Stimulated activated CD4-positive, alpha-beta T cell treated with anti-CD3 and anti-CD28 coated beads, Interleukin-2, amount 100 ng/mL, for 48 hours (primary cell): ENCODE results near the gene CKB.
A peak's percentile ranks its signal among the peaks of the same experiment; 100 is the strongest.
"Not testable (repeated sequence)": the region's sequence is repeated elsewhere in the genome, so short reads cannot be mapped to it uniquely, and the experiment has no call there.

ENCODE experiments used
- DNase-seq, 2 donors: peaks; one replicate each; pipeline ENCODE4 v3.0.0-alpha.2; 2020

CKB gene

DNA sequence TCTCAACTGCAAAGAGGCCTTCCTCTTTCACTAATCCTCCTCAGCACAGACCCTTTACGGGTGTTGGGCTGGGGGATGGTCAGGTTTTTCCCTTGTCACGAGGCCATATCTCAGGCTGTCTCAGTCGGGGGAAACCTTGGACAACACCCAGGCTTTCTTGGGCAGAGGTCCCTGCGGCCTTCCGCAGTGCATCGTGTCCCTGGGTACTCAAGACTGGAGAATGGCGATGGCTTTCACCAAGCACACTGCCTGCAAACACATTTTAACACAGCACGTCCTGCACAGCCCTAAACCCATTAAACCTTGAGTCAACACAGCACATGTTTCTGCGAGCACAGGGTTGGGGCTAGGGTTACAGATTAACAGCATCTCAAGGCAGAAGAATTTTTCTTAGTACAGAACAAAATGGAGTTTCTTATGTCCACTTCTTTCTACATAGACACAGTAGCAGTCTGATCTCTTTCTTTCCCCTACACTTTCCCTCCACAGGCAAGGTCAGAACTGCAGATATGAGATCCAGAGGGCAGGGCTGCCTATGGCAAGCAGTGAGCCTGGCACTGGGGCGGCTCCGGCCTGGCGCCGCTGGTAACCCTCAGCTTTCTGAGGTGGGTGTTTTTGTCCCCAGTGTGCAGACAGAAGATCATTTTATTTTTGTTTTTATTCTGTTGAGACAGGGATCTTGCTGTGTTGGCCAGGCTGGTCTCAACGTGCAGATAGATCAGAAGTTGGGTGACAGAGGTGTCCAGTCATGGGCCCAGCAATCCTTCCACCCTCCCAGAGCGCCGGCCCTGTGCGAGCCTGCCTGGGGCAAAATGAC lies 3.0 kb upstream of the CKB start:
- DNase-seq, result not testable (repeated sequence)

DNA sequence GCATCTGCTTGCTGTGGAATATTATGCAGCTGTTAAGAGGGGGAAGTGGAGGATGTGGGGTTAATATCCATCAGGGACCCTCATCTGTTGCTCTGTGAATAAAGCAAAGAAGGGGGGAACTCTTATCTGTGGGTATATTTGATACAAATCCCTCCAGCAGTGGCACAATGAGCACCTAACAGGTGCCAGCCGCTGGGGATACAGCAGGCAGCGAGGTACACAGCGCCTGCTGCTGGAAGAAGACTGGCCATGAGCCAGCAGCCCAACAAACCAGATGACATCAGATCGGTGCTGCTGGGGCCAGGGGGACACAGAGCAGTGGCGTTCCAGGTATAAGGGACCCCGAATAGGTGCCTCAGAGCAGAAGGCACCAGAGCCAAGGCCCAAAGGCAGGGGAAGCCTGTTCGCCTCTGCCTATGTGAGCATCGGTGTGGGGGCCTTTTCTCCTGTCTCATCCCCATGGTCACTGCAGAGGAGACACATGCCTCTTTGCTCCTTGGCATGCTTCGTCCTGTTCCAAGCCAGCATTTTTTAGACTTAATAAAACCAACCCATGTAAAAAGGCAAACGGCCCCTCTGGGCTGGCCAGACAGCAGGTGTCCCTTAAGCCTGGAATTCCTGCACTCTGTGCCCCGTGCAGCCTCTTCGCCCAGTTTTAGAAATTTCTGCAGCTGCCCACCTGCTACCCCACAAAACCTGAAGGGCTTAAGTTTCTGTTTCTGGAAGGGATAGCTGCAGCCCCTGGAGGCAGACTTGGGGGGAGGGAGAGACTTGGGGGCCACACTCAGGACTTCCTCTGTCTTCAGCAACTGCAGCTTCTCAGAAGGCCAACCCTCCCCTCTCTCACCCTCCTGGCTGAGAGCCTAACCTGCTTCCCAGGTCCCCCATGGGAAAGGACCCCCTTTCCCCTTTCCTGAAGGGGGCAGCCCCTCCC lies 1.6 kb upstream of the CKB start:
- no peak for DNase-seq

DNA sequence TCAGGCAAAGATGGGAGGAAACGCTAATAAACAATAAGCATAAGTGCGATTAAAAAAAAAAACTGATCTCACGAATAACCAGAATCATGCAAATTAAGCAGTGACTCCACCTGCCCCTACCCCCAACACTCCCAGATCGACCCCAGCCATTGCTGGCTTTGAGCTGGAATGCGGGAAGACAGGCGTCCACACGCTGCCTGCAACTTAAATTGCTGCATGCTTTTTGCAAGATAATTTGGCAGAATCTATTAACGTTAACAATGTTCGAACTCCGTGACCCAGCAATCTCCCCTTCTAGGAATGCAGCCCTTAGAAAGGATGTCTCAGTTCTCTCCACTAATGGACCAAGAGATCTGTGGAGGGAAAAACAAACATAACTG lies 935 bp upstream of the CKB start:
- DNase-seq, result no peak

DNA sequence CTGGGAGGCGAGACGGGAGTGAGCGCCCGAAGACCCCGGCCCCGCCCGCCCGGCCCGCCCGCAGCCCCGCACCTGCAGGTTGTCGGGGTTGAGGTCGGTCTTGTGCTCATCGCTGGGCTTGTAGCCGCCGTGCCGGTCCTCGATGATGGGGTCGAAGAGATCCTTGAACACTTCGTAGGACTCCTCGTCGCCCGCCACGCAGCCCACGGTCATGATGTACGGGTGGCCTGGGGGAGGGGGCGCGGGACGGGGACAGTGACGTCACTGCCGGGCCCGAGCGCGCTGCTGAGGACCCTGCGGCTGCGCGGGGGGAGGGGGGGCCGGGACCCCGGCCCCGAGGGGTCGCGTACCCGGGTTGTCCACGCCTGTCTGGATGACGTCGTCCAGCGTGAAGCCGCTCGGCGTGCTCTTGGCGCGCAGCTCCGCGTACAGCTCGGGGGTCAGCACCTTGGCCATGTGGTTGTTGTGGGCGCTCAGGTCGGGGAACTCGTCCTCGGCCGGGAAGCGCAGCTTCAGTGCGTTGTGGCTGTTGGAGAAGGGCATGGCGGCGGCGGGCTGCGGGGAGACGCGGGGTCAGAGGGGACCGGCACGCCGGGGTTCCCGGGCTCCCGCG lies 573 bp downstream of the CKB start:
- no peak for DNase-seq

DNA sequence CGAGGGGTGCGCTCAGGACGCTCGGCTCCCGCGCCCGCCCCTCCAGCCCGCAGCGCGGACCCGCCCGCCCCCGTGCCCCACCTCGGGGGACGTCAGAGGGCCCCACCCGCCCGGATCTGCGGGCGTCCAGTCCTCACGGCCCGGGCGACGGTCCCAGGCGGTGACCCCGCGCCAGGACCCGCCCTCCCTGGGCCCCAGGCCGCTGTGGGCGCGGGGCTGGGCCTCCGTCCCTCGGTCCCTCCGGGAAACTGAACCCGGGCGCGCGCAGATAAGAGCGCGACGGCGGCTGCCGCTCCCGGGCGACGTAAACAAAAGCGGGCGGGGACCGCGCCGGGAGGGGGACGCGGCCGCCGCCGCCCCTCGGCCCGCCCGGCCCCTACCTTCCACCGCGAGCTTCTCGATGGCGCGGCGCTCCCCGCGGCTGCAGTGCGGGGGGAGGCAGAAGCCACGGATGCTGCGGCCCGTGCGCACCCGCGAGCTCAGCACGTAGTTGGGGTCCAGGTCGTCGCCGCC lies 1.1 kb downstream of the CKB start:
- DNase-seq, result no peak

DNA sequence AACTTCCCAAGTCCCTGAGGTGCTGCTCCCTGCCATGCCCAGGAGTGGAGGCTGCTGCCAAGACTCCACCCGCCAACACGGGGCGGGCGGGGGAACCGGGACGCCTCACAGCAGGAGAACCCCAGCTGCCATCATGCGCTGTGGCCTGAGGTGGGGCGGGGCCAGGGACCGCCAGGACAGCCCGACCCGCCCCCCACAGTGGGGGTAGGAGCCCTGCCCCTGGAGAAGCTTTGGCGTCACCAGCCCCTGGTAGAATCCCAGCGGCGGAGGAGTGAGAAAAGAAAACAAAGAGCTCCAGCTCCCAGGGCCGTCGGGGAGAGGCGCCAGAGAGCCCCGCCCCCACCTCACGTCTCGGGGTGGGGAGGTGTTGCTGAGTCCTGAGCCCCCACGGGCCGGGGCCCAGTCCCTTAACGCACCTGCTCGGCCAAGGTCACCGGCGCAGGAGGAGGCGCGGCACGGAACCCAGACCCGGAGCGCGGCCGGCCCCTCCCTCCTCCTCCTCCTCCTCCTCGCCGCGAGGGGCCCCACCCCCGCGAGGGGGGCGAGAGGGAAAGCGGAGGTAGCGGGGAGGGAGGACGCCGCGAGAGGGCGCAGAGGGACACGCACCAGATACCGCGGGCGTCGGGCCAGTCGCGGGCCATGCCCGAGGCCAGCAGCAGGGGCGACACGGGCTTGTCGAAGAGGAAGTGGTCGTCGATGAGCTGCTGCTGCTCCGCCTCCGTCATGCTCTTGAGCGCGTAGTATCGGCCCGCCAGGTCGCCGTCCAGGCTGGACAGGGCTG lies 1.8 kb downstream of the CKB start:
- peak; percentile 30 to 36 for DNase-seq

DNA sequence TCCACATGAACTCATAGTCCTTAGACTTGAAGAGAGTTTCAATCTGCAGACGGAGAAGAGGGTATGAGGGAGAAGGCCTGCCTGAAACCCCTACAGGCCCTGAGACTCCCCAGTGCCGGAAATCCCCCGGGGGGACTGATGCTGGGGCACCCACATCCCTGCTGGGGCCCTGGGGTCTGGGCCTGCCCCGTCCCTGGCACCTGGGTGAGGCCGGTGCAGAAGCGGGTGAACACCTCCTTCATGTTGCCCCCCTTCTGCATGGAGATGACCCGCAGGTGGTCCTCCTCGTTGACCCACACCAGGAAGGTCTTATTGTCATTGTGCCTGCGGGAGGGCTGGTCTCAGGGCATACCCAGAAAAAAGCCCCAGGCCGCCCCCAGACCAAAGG lies 2.4 kb downstream of the CKB start:
- DNase-seq, result no peak

DNA sequence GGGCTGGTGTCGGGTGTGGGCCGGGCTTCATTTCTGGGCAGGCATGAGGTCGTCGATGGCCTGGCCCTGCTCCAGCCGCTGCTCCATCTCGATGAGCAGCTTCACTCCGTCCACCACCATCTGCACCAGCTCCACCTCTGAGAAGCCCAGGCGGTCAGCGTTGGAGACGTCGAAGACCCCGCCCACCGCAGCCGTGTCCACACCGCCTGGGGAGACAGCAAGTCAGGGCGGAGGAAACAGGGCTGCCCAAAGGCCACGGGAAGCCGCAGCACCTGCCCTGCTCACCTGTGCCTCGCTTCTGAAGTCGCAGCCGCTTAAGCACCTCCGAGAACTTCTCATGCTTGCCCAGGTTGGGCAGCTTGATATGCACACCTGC lies 2.8 kb downstream of the CKB start:
- no peak for DNase-seq

DNA sequence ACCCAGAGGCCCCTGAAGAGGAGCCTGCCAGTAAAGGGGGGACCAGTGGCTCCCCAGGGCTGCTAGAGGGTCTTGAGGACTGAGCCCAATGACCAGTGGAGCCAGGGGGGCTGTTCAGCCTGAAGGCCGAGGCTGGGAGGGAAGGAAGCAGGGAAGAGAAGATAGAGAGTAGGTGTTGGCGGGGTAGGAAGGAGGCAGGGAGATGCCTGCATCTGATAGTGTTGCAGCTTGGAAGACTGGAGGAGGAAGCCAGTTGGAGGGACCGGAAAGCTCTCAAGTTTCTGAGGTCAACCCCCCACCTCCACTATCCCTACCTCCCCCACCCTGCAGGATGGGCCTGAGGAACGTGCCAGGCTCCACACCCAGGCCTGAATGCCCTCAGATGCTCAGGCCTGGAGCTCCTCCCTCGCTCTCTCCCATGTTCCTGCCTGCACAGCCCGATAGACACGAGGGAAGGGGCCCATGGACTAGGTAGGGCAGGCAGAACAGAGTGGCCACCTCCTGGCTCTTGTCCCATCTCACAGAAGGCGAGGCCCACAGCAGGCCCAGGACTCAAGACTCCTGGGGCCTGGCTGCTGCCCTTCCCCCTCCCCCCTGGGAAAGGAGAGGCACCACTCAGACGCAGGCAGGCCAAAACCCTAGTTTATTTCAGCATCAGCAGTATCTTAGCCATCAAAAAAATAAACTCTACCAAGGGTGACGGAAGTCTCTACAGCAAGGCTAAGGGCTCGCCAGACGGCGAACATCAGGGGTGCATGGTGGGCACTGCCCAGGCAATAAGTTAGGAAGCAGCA lies 3.4 kb downstream of the CKB start:
- DNase-seq, result no peak

DNA sequence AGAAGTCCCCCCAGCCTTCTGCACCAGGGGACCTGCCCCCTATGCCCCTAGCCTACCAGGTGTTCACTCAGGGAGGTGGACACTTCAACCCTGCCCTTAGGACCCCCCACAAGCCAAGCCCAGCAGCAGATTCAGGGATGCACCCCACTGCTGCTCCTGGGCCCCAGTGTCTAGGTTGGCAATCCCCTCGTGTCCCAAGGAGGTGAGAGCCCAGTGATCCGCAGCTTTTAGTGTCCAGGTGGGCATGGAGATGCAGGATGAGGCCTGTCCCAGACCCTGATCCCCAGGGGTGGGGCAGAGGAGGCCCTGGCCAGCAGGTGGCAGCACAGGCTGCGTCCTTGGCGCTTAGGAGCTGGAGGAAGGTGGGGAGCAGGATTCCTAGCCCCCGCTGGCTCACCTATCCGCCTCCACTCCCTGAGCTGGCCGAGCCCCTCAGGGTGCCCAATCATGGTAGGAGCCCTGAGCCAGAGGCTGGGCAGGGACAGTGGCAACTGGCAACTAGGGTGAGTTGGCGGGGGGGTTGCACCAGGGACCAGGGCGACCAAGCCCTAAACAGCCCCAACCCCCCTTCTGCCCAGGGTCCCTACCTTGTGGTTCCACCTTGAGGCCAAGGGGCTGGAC lies 4.1 kb downstream of the CKB start:
- peak; percentile 60 to 62 for DNase-seq

DNA sequence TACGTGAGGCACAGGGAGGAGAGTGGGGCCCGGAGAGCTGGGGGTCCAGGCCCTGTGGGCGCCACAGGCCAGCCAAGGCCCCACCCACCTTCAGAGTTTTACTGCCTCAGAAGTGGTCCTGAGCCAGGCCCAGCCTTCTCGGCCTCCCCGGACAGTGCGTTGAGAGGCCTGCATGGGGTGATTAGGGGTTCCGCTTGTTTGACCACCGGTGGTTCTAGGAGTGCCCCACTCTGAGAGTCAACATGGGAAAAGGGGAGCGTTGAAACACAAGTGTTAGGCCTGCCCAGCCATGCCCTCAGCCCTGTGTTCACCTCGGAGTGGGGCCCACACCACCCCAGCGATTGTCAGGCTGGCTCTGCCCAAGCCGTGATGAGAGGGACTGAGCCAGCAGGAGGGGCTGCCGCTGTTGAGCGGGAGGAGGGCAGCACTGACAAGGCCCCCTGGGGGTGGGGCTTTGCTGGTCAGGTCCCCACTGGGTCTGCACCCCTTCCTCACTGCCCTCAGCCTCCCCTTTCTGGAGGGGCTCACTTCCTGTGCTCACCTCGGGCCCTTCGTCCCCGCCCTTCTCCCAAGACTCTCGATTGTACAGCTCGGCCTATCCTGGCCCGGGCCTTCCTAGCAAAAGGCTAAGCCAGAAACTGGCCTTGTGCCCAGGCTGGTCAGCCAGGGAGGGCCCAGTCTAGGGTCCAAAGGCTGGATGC lies 4.8 kb downstream of the CKB start:
- no peak for DNase-seq

DNA sequence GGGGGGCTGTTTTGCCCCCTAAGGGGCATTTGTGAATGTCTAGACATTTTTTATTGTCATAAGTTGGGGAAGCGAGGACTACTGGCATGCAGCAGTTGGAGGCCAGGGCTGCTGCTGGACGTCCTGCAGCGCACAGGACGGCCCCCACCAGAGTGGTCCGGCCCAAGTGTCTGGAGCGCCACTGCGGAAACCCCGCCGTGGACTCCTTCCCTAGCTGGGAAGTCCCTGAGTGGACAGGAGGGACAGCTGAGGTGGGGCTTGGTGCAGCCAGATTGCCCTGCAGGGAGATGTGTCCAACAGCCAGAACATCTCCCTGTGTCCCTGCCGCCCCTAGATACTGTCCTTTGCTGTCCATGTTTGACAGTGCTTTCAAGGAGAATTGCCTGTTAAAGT lies 5.5 kb downstream of the CKB start:
- DNase-seq, result no peak

DNA sequence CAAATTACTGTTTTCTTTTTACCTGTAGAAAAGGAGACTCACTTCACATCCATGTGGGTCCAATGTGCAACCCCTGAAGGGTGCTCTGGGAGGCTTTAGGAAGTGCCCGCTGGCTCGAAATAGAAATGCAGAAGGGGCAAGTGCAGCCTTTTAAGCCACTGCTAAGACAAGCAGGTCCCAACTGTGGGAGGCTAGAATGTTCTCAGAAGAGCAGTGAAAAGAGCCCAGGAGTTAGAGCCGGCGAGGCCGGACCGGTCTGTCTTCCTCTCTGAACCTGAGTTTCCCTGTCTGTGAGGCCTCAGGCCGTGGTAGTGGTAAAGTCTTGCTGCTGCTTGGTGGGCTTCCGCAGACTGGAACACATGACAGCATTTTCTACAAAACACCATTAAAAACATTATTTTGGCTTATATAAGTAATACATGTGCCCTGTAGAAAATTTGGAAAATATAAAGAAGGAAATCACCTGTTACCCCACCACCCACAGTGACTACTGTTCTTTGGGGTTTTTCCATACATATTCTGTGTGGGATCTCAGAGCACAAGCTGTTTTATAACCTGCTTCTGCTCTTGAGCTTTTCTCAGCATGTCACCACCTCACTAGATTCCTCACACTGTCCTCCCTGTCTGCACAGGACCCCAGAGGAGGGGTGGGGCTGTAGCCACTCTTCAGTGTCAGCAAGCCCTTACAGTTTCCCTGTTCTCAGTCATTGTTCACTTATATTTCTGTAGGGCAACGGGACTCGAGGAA lies 6.0 kb downstream of the CKB start:
- no peak for DNase-seq

DNA sequence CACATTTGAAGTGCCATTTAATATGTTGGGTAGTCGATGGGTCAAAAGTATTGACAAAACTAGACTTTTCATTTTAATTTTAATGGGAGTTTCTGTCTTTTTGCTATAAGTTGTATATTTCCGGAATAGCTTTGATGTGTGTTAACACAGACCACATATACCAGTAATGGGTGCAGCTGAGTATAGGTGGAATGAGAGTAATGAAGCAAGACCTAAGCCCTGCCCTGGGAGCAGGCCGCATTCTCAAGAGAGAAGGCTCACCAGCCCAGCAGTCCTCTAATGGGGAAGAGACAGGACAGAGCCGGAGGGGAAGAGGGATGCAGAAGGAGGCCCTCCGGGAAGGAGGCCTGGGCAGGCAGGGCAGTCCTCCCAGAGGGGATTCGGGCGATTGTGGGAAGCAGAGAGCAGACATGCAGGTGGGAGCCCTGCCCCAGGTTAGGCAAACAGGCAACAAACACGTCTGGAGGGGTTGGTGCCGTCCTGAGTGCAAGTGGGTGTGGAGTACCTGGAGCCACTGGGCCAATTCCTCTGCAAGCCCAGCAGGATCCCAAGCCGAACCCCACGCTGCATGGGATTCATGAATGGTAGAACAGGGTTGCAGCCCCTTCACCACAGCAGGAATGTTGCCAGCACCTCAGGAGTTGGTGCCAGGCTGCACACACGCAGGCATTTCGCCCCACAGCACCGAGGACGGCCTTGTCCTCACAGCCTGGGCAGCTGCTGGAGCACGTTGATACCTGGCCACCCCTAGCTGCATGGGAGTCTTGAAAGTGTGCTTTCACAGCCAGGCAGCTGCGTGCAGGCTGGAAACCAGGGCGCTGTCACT lies 7.8 kb downstream of the CKB start:
- DNase-seq, result no peak

DNA sequence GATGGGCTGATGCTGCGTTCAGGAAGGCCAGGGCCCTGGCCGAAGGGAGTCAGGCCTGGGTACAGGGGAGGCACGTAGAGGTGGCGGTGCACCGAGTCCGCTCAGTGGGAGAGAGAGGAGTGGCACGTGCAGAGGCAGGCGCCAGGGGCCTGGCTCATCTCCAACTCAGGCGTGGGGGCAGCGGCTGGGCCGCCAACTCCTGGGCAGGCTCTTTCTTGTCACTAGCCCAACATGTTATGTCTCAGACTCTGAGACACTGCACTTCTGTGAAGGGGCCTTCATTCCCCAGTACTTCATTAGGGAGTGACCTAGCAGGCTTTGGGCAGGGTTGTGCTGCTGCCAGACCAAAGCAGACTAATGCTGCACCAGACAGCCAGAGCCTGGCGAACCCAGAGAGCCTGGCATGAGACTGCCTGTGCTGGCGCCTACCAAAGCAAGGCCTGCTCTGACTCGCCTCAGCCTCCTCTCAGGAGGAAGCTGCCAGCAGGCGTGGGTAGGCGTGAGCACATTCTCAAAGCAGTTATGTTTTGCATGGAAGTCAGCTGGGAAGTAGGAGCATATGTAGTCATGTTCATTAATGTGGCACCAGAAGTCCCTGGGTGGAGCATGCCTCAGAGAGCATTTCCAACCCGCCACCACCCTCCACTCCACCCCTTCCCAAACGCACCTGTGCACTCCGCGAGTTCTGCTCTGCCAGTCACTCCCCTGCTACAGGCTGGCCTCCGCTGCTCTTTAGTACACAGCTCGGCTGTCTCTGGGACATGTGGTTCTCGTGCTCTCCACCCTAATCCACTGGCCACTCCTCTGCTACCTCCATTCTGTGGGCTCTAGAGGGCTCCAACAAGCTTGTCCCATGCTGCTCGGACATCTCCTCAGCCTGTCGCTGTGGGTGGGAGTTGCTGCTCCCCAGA lies 9.7 kb downstream of the CKB start:
- no peak for DNase-seq

DNA sequence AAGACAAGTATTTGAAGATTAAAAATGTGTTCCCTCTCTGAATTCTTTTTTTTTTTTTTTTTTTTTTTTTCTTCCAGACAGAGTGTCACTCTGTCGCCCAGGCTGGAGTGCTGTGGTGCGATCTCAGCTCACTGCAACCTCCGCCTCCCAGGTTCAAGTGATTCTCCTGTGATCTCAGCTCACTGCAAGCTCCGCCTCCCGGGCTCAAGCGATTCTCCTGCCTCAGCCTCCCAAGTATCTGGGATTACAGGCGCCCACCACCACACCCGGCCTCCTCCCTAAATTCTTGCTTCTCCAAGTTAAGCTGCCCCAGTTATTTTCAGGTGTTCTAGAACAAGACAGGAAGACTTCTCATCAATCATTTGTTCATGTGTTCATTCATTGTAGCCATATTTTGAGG lies 10.4 kb downstream of the CKB start:
- DNase-seq, result not testable (repeated sequence)

DNA sequence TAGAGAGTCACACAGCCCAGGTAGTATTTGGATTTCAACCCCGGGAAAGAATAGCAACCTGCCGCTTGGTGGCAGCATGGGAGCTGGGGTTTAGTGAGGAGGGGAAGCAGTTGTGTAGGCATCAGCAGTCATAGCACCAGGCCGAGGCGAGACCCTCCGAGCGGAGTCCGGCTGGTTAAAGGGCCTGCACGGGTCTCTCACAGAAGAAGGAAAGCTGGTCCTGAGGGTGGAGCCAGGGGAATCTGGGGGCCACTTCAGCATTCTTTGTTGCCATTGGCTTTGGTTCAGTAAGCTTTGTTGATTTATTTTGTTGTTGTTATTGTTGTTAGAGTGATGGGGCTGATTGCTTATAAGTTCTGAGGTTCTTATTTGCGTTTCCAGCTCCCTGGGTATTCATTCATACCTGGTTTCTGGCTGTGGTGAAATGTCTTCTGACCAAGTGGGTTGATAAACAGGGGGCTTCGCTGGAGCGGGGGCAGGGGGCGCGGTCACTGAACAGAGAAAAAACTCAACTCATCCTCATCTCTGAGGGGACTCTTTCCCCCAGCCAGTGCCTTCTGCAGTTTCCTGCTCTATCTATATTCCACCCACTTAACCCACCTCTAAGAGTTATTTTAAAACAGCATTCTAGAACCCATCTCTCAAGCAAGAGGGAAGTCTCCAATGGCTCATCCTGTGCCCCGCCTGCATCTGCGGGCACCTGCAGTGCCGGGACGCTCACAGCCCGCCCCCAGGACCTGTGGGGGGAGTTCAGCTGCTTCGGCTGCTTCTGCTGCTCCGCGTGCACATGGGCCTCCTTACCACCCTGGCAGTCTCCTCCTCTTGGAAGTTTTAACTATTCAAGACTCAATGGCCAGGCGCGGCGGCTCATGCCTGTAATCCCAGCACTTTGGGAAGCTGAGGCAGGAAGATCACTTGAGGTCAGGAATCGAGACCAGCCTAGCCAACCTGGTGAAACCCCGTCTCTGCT lies 11.6 kb downstream of the CKB start:
- no peak for DNase-seq
